SK-N-MC (cell line): ENCODE results near the gene VPS37B.
"Not testable (repeated sequence)": the region's sequence is repeated elsewhere in the genome, so short reads cannot be mapped to it uniquely, and the experiment has no call there.

ENCODE experiments used
- DNase-seq: peaks from one replicate; pipeline ENCODE4 v3.0.0-alpha.2; 2011; ENCODE audit warnings: low read depth, low spot score
- H3K27ac ChIP-seq: fragments of 200-600 bp; sonication (generic); 2 replicates; pipeline ENCODE4 v1.5.1; 2016; ENCODE audit warnings: mixed run types
- H3K36me3 ChIP-seq: fragments of 200-600 bp; sonication (generic); 2 replicates; pipeline ENCODE4 v1.6.1; 2017; ENCODE audit warnings: antibody characterized with exemption, low read length, mixed read lengths; ENCODE audit not compliant: insufficient read depth
- H3K4me3 ChIP-seq: fragments of 200-600 bp; sonication (generic); 2 replicates; pipeline ENCODE4 v1.5.1; 2016
- H3K9ac ChIP-seq: fragments of 200-600 bp; sonication (generic); 2 replicates; pipeline ENCODE4 v1.8.0; 2017; ENCODE audit warnings: mixed run types, mixed read lengths; ENCODE audit not compliant: insufficient read length
- H3K9me3 ChIP-seq: fragments of 200-600 bp; sonication (generic); 2 replicates; pipeline ENCODE4 v1.6.1; 2017; ENCODE audit warnings: low read depth, mild to moderate bottlenecking, antibody characterized with exemption, low read length, moderate library complexity, mixed read lengths
- EZH2 ChIP-seq: fragments of 200-600 bp; sonication (generic); IDR thresholded peaks from one replicate; pipeline ENCODE4 v1.6.1; 2017; ENCODE audit warnings: antibody characterized with exemption
- FOXP2 ChIP-seq: optimal IDR thresholded peaks from 2 replicates; pipeline ENCODE3; 2011; ENCODE audit warnings: mild to moderate bottlenecking, moderate library complexity; ENCODE audit not compliant: insufficient read depth; ENCODE audit errors: extremely low read length, control extremely low read depth
- POLR2AphosphoS5 ChIP-seq: IDR thresholded peaks from 2 replicates; pipeline ENCODE4 v1.6.1; 2012; ENCODE audit warnings: mild to moderate bottlenecking, low read depth, low read length, borderline replicate concordance

VPS37B gene

DNA sequence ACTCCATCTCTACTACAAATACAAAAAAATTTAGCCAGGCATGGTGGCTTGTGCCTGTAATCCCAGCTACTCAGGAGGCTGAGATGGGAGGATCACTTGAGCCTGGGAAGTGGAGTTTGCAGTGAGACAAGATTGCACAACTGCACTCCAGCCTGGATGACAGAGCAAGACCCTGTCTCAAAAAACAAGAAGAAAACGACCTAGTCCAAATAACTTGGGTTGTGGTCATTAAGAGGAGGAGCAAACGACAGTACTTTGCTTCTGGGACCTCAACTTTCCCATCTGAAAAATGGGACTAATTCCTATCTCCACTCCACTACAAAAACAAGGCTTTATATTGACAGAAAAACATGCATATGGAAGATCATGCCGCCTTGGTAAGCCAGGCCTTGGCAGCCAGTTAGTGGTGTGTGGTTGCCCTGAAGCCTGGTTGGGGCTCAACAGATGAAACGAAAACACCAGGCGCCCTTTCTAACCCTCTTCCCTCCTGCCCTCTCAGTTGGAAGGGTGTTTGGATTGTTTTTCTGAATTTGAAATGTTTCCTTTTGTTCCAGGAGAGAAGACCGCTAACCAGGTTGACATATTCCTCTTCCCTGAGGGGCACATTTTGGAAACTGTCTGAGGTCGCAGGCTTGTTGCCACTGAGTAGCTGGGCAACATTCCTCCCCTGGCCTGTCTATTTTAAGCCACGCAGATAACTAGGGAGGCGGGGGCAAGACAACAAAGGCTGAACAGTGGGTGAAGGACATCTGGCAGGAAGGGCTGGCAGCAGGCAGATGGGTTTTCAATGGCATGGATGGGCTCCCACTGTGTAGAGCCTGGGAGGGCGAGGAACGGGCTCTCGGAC is 13.7 kb upstream of the VPS37B start:
- Histone ChIP-seq H3K27ac (no peak overlapping the region), H3K9ac (no peak overlapping the region), H3K4me3 (no peak overlapping the region), H3K36me3 (no peaks in the 10 kb centered on the region), H3K9me3 (no peaks in the 10 kb centered on the region)
- no peak for DNase-seq
- TF ChIP-seq FOXP2 (no peak), EZH2 (no peak), POLR2AphosphoS5 (no peak)

DNA sequence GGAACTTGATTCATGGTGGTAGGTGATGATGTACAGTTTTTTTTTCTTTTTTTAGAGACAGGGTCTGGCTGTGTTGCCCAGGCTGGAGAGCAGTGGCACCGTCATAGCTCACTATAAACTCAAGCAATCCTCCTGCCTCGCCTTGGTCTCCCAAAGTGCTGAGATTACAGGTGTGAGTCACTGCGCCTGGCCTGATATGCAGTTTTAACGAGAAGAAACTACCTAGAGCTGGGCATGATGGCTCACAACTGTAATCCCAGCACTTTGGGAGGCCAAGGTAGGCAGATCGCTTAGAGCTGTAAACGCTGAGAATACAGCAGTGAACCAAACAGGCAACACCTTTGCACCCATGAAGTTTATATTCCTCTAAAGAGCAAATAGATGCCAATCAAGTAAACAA is 13.0 kb upstream of the VPS37B start:
- no peaks in the 10 kb centered on the region for H3K9me3 ChIP-seq
- H3K9ac ChIP-seq, result no peak overlapping the region
- no peaks in the 10 kb centered on the region for H3K36me3 ChIP-seq
- H3K27ac ChIP-seq, result no peak overlapping the region
- no peak for TF ChIP-seq FOXP2
- no peak for TF ChIP-seq EZH2
- TF ChIP-seq POLR2AphosphoS5, result no peak
- no peak overlapping the region for H3K4me3 ChIP-seq
- no peak for DNase-seq

DNA sequence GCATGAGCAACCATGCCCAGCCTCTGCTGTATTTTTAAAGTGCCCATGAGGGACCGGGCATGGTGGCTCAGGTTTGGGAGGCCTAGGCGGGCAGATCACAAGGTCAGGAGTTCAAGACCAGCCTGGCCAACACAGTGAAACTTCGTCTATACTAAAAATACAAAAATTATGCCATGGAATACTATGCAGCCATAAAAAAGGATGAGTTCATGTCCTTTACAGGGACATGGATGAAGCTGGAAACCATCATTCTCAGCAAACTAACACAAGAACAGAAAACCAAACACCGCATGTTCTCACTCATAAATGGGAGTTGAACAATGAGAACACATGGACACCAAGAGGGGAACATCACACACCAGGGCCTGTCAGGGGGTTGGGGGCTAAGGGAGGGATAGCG is 9.3 kb upstream of the VPS37B start:
- H3K36me3 ChIP-seq, H3K4me3 ChIP-seq, H3K9ac ChIP-seq, H3K27ac ChIP-seq, DNase-seq, H3K9me3 ChIP-seq: not testable (repeated sequence)

DNA sequence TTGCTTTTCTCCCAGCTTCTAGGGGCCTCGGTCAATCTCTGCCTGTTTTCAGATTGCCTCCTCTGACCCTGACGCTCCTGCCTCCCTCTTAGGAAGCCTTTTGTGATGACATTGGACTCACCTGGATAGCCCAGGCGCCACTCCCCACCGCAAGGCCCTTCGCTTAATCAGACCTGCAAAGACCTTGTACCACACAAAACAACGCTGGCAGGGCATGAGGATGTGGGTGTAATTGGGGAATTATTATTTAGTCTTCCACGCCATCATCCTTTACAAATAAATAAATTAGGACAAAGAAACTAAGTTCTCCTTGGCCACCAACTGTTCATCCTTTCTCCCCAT is 7.7 kb upstream of the VPS37B start:
- DNase-seq, result no peak
- TF ChIP-seq POLR2AphosphoS5 (no peak), FOXP2 (no peak), EZH2 (no peak)
- Histone ChIP-seq H3K9ac (no peak overlapping the region), H3K4me3 (no peak overlapping the region), H3K27ac (no peak overlapping the region), H3K36me3 (no peaks in the 10 kb centered on the region), H3K9me3 (no peaks in the 10 kb centered on the region)

DNA sequence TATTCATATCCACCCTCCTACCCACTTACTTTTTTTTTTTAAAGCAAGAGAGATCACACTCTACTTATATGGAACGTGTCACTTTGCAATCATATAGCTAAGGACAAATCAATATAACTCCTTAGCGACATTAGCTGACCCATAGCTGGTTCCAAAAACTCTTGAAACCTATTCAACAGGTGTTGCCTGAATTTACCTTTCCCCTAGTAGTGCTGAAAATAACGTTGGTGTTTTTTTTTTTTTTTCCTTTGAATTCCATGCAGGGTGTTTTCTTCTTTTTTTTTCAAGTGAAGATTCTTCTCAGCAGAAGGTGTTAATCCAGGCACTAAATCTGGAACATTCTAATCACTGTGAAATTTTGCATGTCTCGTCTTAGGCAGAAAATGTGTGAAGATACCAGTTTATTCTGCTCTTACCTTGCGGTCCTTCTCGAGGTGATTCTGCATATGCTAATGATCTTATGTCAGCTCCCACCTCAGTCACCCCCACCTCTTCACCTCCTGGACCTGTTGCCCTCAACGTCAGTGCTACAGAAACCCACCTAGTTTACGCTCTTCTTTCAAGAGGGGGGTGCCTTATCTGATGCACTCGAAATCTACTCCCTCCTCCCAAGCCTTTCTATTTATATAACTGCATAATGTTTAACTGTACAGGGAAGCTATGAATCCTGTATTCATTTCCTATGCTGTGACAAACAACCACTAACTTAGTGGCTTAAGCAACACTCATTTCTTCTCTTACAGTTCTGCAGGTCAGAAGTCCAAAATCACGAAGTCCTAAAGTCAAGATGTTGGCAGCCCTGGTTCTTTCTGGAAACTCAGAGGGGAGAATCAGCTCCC is 7.1 kb upstream of the VPS37B start:
- no peak for DNase-seq
- Histone ChIP-seq H3K36me3 (no peaks in the 10 kb centered on the region), H3K27ac (no peak overlapping the region), H3K9ac (no peak overlapping the region), H3K9me3 (no peaks in the 10 kb centered on the region), H3K4me3 (no peak overlapping the region)
- TF ChIP-seq EZH2, result no peak
- no peak for TF ChIP-seq FOXP2
- no peak for TF ChIP-seq POLR2AphosphoS5

DNA sequence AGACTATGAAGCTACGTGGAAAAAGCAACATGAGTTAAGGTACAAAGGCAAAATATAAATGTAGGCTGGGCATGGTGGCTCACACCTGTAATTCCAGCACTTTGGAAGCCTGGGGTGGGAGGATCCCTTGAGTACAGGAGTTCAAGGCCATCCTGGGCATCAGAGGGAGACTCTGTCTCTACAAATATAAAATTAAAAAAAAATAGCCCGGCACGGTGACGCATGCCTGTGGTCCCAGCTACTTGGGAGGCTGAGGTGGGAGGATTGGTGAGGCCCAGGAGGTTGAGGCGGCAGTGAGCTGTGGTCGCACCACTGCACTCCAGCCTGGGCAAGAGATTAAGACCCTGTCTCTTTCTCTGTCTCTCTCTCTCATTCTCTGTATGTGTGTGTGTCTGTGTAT is 4.0 kb upstream of the VPS37B start:
- Histone ChIP-seq H3K36me3 (no peaks in the 10 kb centered on the region), H3K9ac (no peak overlapping the region), H3K9me3 (no peaks in the 10 kb centered on the region), H3K4me3 (no peak overlapping the region), H3K27ac (no peak overlapping the region)
- DNase-seq, result no peak
- TF ChIP-seq EZH2 (no peak), POLR2AphosphoS5 (no peak), FOXP2 (no peak)

DNA sequence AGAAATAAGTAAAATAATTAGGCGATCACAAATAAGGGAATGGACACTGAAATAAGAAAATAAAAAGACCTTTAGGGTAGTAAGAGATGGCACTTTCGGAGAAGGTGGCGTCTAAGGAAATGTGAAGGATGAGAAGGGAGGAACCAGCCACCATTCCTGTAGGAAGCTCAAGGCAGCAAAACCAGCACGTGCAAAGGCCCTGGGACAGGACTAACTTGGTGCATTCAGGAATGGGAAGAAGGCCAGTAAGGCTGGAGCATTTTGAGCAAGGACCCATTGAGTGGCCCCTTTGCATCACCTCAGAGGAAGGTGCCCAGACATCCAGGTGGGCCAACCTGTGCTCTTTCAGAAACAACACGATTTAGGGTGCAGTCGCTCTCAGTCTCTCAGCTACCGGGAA is 738 bp upstream of the VPS37B start:
- DNase-seq, result no peak
- H3K36me3 ChIP-seq, result no peaks in the 10 kb centered on the region
- H3K9me3 ChIP-seq, result no peaks in the 10 kb centered on the region
- no peak overlapping the region for H3K27ac ChIP-seq
- no peak overlapping the region; the same call in 1 of the 2 replicates for H3K4me3 ChIP-seq
- H3K9ac ChIP-seq, result no peak overlapping the region
- TF ChIP-seq EZH2 (no peak), POLR2AphosphoS5 (no peak), FOXP2 (no peak)

DNA sequence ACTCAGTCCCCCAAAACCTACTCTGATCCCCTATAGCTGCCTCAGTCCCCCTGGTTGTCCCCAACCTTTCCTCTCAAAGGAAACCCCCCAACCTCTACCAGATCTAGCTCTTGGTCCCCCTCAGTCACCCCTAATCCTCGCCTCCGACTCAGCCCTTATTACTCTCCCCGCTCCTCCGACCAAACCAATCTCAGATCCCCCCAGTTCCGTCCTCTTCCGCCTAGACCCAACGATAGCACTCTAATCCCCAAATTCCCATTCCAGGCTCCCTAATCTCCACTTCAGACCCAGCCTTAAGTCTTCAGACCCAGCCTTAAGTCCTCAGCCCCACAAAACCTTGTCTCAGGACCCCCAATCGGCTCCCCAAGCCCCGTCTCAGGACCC is 612 bp downstream of the VPS37B start:
- Histone ChIP-seq H3K9ac (peak overlapping the region; percentile 93), H3K9me3 (no peaks in the 10 kb centered on the region), H3K27ac (peak overlapping the region; percentile 26; the same call in 1 of the 2 replicates), H3K36me3 (no peaks in the 10 kb centered on the region), H3K4me3 (peak overlapping the region; percentile 93)
- no peak for DNase-seq
- TF ChIP-seq FOXP2 (no peak), EZH2 (no peak), POLR2AphosphoS5 (no peak)
